SH-SY5Y (cell line): ENCODE results near the gene MIEF2.

Experiments used
- GATA2 ChIP-seq: IDR thresholded peaks from 2 replicates; pipeline ENCODE4 v1.6.1; 2011; ENCODE audit warnings: mild to moderate bottlenecking, low read depth, low read length
- GATA3 ChIP-seq: IDR thresholded peaks from 2 replicates; pipeline ENCODE4 v1.6.1; 2011; ENCODE audit warnings: low read depth, mild to moderate bottlenecking, low read length, moderate library complexity

DNA sequence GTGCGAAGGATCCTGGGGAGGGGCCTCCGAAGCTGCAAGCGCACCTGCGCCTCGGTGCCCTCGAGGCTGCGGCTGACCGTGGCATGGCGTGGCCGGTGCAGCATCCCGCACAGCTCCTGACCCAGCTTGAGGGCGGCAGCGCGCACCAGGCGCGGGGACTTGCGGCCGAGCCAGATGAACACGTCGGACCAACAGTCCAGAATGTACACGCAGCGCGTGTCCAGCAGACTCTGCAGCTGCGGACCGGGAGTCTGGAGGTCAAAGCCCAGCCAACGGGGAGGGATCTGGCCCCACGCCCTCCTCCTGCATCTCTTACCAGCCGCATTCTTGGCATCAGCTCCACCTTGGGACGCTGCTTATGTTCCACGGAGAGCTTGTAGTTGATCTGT lies 12.9 kb upstream of the MIEF2 start:
- TF ChIP-seq GATA3 (no peak), GATA2 (no peak)
